GM18517 (cell line): ENCODE data around the gene CFH.
"Not testable (repeated sequence)": the region's sequence is repeated elsewhere in the genome, so short reads cannot be mapped to it uniquely, and the experiment has no call there.

Experiments
- ATAC-seq: cut with Tn5 transposase; IDR thresholded peaks from one replicate; pipeline ENCODE4 v1.9.1; 2021; ENCODE audit warnings: mild to moderate bottlenecking, moderate library complexity; ENCODE audit not compliant: unreplicated experiment

Gene CFH

DNA sequence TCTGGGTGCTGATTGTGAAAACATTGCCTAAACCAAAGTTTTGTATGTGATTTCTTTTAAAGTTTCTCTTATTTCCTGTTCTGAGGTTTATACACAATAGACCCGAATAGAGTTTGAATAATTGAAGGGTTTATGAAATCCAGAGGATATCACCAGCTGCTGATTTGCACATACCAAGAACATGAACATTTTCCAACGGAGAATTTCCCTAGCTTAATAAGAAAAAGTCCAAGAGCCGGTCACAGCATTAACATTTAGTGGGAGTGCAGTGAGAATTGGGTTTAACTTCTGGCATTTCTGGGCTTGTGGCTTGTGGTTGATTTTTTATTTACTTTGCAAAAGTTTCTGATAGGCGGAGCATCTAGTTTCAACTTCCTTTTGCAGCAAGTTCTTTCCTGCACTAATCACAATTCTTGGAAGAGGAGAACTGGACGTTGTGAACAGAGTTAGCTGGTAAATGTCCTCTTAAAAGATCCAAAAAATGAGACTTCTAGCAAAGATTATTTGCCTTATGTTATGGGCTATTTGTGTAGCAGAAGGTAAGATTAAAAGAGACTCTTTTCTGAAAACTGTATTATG lies at the start of gene CFH:
Gene CFH (plus strand): TSS at position 407 of the 579 bp plus-strand sequence. CDS start 75 bp downstream, at position 482.
- no peak for ATAC-seq

GRCh38 chr1:196603651-196604050 lies 48.2 kb upstream of the CFH start:
- no peak for ATAC-seq

DNA sequence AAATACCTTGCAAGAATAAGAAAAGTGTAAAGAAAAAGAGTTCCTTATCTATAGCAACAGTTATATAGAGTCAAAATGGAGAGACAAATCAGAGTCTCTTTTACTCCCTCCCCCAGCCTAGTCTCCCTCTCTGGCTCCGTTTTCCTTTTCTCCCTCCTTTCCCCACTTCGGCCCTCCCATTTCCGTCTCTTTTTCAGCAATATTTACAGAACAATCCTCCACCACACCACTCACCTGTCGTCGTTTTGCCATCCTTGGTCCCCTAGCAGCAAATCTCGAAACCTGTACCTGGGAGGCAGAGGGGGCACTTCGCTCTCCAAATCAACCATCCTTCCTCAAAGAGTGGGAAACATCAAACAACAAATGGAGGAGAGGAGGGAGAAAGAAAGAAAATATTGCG lies 43.9 kb upstream of the CFH start:
- ATAC-seq: no peak

- ATAC-seq: no peak
Observed at GRCh38 chr1:196608390-196609369, 43.2 kb upstream of the CFH start, which contains the start of gene KCNT2. KCNT2 (minus strand) TSS chr1:196608440; CDS start chr1:196608309, 131 bp downstream.

DNA sequence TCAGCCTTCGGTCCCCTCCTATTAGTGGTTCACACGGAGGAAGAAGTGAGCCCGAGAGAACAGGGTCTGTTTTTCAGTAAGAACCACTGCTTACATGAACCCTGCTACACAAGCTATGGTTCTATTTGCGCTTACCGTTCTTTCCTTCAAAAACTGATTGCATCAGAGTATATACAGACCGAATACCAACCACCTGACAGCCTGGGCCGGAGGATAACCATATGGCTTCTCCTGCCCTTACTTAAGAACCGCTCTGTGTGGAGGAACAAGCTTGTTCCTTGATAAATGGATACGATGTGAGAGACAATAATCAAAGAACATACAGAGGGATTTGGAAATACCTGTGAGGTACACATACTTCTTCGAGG lies 42.5 kb upstream of the CFH start:
- ATAC-seq: no peak

GRCh38 chr1:196611873-196612272 lies 40.0 kb upstream of the CFH start:
- ATAC-seq: no peak

GRCh38 chr1:196619721-196620120 lies 32.1 kb upstream of the CFH start:
- no peak for ATAC-seq

GRCh38 chr1:196623079-196623478 lies 28.8 kb upstream of the CFH start:
- no peak for ATAC-seq

- ATAC-seq: no peak
Observed at GRCh38 chr1:196628838-196629237, 23.0 kb upstream of the CFH start.

- no peak for ATAC-seq
Observed at GRCh38 chr1:196637606-196638005, 14.2 kb upstream of the CFH start.

GRCh38 chr1:196638466-196638865 lies 13.4 kb upstream of the CFH start:
- no peak for ATAC-seq

DNA sequence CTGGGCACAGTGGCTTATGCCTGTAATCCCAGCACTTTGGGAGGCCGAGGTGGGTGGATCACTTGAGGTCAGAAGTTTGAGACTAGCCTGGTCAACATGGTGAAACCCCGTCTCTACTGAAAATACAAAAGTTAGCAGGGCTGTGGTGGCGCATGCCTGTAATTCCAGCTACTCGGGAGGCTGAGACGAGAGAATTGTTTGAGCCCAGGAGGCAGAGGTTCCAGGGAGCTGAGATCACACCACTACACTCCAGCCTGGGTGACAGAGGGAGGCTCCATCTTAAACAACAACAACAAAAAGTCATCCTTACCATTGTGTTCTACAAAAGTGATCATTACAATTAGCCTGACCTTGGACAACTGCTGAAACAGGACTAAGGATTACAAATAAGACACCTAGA lies 12.6 kb upstream of the CFH start:
- ATAC-seq: not testable (repeated sequence)

DNA sequence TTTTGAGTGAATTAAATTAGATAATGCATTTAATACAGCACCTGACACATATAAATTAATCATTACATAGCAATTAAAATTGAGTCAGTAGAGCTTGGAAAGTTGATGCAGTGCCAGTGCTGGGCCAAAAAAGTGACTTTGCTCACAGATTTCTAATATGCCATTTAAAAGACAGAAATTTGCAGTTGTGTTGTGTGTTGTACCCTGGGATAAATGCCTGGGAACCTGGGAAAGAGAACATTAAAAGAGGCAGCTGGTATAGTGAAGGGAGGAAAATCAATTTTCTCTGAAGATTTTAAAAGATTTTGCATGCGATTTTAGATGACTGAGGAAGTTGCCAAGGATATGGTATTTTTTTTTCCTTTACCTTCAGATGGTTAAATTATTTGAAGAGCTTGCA lies 10.9 kb upstream of the CFH start:
- no peak for ATAC-seq

GRCh38 chr1:196649990-196650389 lies 1.9 kb upstream of the CFH start:
- ATAC-seq: no peak

DNA sequence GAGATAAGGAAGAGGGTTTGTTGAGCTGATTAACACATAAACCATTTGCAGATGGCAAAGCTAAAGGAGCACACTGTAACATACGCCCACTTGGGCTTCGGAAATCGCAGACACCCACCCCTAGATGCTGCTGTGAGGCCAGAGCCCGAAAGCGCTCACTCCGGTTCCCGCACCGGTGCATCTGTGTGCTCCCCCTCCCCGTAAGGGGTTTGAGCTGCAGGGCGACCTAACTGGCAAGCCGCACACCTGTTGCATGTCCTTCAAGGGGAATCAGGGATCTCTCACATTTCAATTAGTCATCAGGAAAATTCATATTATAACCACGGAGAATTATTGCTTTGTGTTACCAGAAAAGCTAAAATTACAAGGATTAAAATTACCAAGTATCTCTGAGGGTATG lies 1.4 kb upstream of the CFH start:
- ATAC-seq: no peak

- no peak for ATAC-seq
Observed at GRCh38 chr1:196651079-196651478, 764 bp upstream of the CFH start.

DNA sequence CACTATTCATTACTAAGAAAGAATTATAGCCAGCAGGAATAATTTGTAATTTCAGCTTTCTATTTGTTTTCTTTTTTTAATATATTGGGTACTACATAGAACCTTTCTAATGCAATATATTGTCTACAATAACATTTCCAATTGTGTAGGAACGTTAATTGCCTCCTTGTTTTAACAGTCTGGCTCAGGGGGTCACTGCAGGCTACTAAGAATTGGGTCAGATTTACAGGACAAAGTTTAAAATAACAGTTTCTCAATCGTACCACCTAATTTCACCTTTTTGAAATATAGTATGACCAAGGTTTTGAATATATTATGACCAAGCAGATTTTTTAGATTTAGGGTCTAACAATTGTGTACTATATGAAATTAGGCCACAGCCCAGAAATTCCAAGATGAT lies 2.4 kb downstream of the CFH start:
- no peak for ATAC-seq

DNA sequence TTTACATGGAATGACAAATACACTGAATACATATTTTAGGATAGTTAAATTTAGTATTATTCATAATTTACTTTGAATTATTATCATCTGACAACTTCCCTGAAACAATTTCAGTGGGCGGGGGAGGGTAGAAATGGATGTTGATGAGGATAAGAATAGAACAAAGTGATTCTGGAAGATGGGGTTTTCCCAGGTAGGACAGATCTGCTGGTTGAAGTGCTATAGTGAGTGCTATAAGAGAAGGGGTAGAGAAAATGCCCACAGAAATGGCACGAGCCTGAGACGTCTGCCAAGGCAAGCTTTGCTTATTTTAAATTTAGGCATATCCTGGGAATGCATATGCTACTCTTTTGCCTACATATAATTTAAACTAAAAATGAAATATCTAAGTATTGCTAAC lies 3.2 kb downstream of the CFH start:
- no peak for ATAC-seq

GRCh38 chr1:196655494-196655893 lies 3.7 kb downstream of the CFH start:
- no peak for ATAC-seq

GRCh38 chr1:196659471-196659870 lies 7.6 kb downstream of the CFH start:
- ATAC-seq: no peak

DNA sequence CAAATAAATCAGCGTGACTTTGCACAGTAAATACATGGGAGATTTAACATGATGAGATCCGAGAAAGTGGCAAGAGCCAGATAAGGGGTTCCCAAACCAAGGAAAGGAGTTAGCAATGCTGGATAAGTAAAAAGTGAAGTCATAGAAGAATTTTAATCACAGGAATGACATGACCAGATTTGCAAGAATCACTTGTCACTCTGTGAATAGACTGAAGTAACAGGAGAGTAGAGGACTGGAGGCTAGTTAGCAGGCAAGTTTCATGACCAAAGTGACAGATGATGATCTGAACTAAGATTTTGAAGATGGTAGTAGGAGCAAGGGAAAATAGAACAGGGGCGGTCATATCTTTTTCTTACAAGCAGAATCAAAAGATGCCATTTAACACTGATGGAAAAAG lies 8.4 kb downstream of the CFH start:
- ATAC-seq: no peak

GRCh38 chr1:196660852-196661251 lies 9.0 kb downstream of the CFH start:
- ATAC-seq: peak; percentile 84
